ES-I3 (cell line): ENCODE measurements around the gene BEND2.
"Not testable (repeated sequence)": the region's sequence is repeated elsewhere in the genome, so short reads cannot be mapped to it uniquely, and the experiment has no call there.

Source experiments
- H3K36me3 ChIP-seq: 2 replicates; pipeline ENCODE4 v1.6.1; 2013; ENCODE audit warnings: mild to moderate bottlenecking, low read length, control low read depth, moderate library complexity; ENCODE audit not compliant: insufficient read depth
- H3K4me1 ChIP-seq: 2 replicates; pipeline ENCODE4 v1.6.1; 2013; ENCODE audit warnings: mild to moderate bottlenecking, control low read depth, low read length; ENCODE audit not compliant: insufficient read depth
- H3K9ac ChIP-seq: 2 replicates; pipeline ENCODE4 v1.6.1; 2013; ENCODE audit warnings: low read depth, mild to moderate bottlenecking, low read length, moderate library complexity
- H3K9me3 ChIP-seq: 2 replicates; pipeline ENCODE4 v1.6.1; 2013; ENCODE audit warnings: mild to moderate bottlenecking, low read length, moderate library complexity; ENCODE audit not compliant: control insufficient read depth, insufficient read depth

The BEND2 gene

GRCh38 chrX:18220786-18221185 lies at the start of gene BEND2:
BEND2 (minus strand) TSS chrX:18220886; CDS start chrX:18220750, 136 bp downstream.
- no peak within 1 kb of the TSS for H3K9ac ChIP-seq

DNA sequence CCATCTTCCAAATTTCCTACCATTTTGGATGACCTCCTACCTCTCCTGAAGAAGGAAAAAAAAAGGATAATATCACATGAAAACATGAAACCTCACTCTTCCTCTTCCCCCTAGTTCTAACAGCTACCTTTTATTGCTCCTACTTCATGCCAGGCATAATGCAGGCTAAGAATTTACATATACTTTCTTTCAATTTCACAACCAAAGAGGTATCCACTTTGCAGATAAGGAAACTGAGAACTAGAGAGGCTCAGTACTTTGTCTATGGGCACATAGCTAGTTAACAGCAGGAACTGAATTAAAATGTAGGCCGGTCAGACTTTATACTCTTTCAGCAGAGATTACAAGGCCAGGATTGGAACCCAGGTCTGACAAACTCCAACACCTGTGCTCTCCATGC lies 34.4 kb upstream of the BEND2 start:
- H3K36me3 ChIP-seq: no peaks in the 10 kb centered on the region
- peaks cover 10% of the 10 kb centered on the region; the same call in 1 of the 2 replicates for H3K4me1 ChIP-seq
- no peaks in the 10 kb centered on the region for H3K9me3 ChIP-seq
- H3K9ac ChIP-seq: no peak overlapping the region

More at GRCh38 chrX:18220786-18221185, at the start of gene BEND2:
- Histone ChIP-seq H3K36me3 (no peaks in the 10 kb centered on the region), H3K4me1 (no peaks in the 10 kb centered on the region), H3K9me3 (no peaks in the 10 kb centered on the region)

GRCh38 chrX:18252644-18253359 lies 32.1 kb upstream of the BEND2 start:
- Histone ChIP-seq H3K9ac (no peak overlapping the region), H3K36me3 (no peaks in the 10 kb centered on the region), H3K4me1 (peaks cover 10% of the 10 kb centered on the region; the same call in 1 of the 2 replicates), H3K9me3 (no peaks in the 10 kb centered on the region)

- H3K4me1 ChIP-seq, H3K9ac ChIP-seq, H3K9me3 ChIP-seq, H3K36me3 ChIP-seq: not testable (repeated sequence)
These were observed 9.0 kb upstream of the BEND2 start for GRCh38 chrX:18229646-18230045.

- no peak overlapping the region for H3K9ac ChIP-seq
- H3K4me1 ChIP-seq: no peaks in the 10 kb centered on the region; the same call in 1 of the 2 replicates
- no peaks in the 10 kb centered on the region for H3K36me3 ChIP-seq
- H3K9me3 ChIP-seq: no peaks in the 10 kb centered on the region; the same call in 1 of the 2 replicates
These were observed 7.4 kb upstream of the BEND2 start for GRCh38 chrX:18228069-18228468.

- no peaks in the 10 kb centered on the region for H3K36me3 ChIP-seq
- H3K9ac ChIP-seq: no peak overlapping the region
- H3K4me1 ChIP-seq: no peaks in the 10 kb centered on the region; the same call in 1 of the 2 replicates
- H3K9me3 ChIP-seq: no peaks in the 10 kb centered on the region; the same call in 1 of the 2 replicates
These were observed 6.8 kb upstream of the BEND2 start for GRCh38 chrX:18227458-18227857.

GRCh38 chrX:18210470-18210869 lies 10.2 kb downstream of the BEND2 start:
- H3K9me3 ChIP-seq: no peaks in the 10 kb centered on the region

DNA sequence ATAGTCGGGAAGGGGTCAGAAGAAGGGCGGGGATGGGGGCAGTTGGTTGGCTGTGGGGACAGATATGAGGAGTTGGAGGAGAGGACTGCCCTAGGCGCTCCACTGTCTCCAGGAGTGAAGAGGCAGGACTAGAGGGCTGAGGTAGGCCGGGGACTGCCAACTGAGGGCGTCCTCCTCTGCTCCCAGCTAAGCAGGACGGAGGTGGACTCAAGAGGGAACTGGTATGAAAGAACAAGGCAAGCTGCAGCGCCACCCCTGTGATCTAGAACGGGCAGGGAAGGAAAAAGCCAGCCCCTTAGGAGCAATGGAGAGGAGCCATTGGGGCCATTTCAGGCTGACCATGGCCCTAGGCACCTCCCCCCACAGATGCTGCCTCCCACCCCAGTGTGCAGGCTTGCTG lies 14.0 kb downstream of the BEND2 start:
- Histone ChIP-seq H3K36me3 (no peaks in the 10 kb centered on the region), H3K9ac (no peak overlapping the region), H3K9me3 (no peaks in the 10 kb centered on the region), H3K4me1 (no peaks in the 10 kb centered on the region)

More at GRCh38 chrX:18210470-18210869, 10.2 kb downstream of the BEND2 start:
- H3K4me1 ChIP-seq: no peaks in the 10 kb centered on the region
- no peaks in the 10 kb centered on the region for H3K36me3 ChIP-seq
- H3K9ac ChIP-seq: no peak overlapping the region

DNA sequence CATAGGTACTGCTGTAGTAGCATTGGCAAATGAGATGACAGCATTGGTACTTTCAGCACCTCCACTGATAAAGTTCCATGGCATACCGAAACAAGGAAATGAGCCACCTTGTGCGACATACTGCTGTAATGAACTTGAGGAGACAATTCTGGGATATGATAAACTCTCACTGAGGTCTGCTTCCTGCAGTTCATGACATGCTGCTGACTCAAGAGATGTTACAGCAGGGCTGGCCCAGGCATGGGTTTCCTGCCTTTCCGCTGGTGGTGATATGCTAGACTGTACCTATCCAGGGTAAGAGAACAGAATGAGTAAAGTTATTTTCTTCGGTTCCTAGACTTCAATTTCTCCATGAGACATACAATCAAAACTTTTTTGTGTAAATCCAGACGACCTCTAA lies 17.1 kb downstream of the BEND2 start:
- Histone ChIP-seq H3K9ac (no peak overlapping the region), H3K4me1 (no peaks in the 10 kb centered on the region), H3K9me3 (no peaks in the 10 kb centered on the region)

GRCh38 chrX:18194688-18195087 lies 26.0 kb downstream of the BEND2 start:
- Histone ChIP-seq H3K9ac (no peak overlapping the region), H3K36me3 (no peaks in the 10 kb centered on the region), H3K9me3 (no peaks in the 10 kb centered on the region), H3K4me1 (no peaks in the 10 kb centered on the region)

More for the DNA sequence above, 17.1 kb downstream of the BEND2 start:
- H3K36me3 ChIP-seq: no peaks in the 10 kb centered on the region

DNA sequence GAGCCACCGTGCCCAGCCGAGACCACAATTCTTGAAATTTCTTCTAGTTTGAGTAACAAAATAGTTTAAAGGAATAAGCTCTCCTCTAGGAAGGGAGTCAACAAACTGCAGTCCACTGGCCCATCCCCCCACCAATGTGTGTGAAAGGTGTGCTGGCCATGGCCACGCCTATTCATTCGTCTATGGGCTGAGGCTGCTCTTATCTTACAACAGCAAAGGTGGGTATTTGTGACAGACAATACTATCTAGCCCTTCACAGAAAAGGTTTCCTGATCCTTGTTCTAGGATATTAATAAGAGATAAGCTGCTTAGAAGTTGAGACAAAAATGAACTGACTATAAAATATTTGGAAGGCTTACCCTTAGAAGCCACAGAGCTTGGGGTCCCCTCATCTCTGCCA lies 41.2 kb downstream of the BEND2 start:
- Histone ChIP-seq H3K36me3 (no peaks in the 10 kb centered on the region), H3K9ac (no peak overlapping the region), H3K4me1 (no peaks in the 10 kb centered on the region), H3K9me3 (no peaks in the 10 kb centered on the region)

GRCh38 chrX:18174971-18175370 lies 45.7 kb downstream of the BEND2 start:
- Histone ChIP-seq H3K4me1 (no peaks in the 10 kb centered on the region), H3K9me3 (no peaks in the 10 kb centered on the region), H3K9ac (no peak overlapping the region), H3K36me3 (no peaks in the 10 kb centered on the region)

- no peaks in the 10 kb centered on the region for H3K9me3 ChIP-seq
- no peaks in the 10 kb centered on the region for H3K4me1 ChIP-seq
- H3K36me3 ChIP-seq: no peaks in the 10 kb centered on the region
- no peak overlapping the region for H3K9ac ChIP-seq
These were observed 46.5 kb downstream of the BEND2 start for GRCh38 chrX:18174209-18174608.

DNA sequence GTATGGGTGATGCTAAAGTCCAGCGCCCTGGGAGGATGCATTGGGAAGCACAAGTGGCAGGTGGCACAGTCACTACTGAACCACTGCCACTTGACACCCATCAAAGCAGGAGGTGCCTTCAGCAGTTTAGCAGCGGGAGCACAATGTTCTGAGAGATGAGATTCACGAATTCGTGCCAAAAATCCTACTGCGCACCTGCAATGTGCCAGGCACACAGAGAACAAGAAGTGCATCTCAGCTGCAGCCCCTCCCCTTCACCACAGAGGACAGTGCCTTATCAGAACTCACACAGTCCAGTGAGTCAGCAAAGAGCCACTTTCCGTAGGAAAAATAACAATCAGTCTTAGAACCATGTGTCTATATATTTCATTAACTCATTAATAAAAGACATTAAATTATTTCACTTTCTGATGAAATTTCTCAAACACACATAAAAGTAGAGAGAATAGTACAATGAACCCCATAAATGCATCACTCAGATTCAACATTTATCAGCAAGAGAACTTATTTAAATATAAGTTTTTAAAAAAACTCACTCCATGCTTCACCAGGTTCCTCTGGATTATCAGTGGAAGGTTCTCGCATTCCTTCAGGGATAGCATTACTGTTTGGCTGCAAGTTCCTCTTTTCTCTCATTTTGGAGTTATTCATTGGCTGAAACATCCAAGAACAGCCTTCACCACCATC lies 47.0 kb downstream of the BEND2 start:
- Histone ChIP-seq H3K9ac (no peak overlapping the region), H3K9me3 (no peaks in the 10 kb centered on the region), H3K4me1 (no peaks in the 10 kb centered on the region), H3K36me3 (no peaks in the 10 kb centered on the region)

DNA sequence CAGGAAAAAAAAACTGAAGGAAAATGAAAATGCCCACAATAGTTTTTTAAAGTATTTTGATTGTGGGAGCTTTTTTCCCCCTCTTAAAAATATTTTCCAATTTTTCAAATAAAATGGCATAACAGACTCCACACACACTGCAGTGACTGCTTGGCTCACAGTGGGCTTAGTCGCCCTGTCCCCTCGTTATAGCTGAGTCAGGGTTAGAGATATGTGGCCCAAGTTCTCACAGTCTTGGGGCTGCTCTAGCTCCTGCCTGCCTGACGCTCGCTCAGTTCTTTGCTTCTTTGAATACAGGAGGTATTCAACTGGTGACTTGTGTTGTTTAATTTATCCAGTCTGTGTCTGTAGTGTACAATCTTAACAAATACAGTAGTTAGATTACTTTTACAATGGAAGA lies 47.7 kb downstream of the BEND2 start:
- Histone ChIP-seq H3K9me3 (no peaks in the 10 kb centered on the region), H3K9ac (no peak overlapping the region), H3K36me3 (no peaks in the 10 kb centered on the region), H3K4me1 (no peaks in the 10 kb centered on the region)
